Myocyte (in vitro differentiated cells): ENCODE measurements around the gene HAS3. TPM values are rescaled to one million over a fixed set of nuclear protein-coding genes. Genes with fewer than 3 reads are reported as not detected.
A peak's percentile ranks its signal among the peaks of the same experiment; 100 is the strongest.
"Not testable (repeated sequence)": the region's sequence is repeated elsewhere in the genome, so short reads cannot be mapped to it uniquely, and the experiment has no call there.

Experiments used
- DNase-seq: peaks from one replicate; pipeline ENCODE4 v3.0.0-alpha.2; 2012; ENCODE audit warnings: low read depth
- total RNA-seq: library from RNA; depleted of rRNA; stranded (reverse); fragments of >200 nt; gene quantifications from 2 replicates; pipeline ENCODE4 v1.2.3, GENCODE V29; 2014

HAS3 gene
- total RNA-seq, 1 donor from 2014 or later: 0.08 TPM

DNA sequence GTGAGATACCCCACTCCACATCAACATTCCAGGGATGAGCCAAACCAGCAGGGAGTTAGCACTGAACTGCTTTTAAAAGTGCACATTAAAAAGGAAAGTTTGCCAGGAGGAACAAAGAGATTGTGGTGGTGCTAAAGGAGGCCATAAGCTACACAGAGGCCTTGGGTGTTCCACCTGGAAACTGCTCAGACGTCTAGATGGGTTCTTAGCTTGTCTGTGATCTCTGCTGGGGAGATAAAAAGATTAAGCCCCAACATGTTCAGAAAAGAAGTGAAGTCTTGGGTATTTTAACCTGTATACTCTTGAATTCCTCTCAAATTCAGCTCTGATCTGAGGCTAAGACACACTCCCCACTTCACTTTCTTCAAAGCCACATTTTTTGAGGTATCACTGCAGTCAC, 10.4 kb downstream of the HAS3 start:
- DNase-seq: no peak

- DNase-seq: no peak
Observed at GRCh38 chr16:69116256-69116875, 10.9 kb downstream of the HAS3 start.

- no peak for DNase-seq
Observed at GRCh38 chr16:69116906-69117305, 11.5 kb downstream of the HAS3 start.

GRCh38 chr16:69118468-69118867, 13.0 kb downstream of the HAS3 start:
- no peak for DNase-seq

DNA sequence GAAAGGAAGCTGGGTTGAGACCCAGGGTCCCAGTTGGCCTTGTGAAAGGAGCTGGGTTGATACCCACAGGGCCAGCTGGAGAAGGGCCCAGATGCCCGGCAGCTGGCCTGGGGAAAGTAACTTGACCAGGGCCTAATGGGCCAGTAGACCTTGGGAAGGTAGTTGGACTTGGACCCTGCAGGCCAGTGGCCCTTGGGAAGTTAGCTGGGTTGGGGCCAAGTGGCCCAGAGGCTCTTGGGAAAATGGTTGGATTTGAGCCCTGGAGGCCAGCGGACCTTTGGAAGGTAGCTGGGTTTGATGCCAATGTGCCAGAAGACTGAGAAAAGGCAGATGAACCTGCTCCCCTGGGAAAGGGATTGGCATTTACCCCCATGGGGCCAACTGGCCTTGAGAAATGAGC, 13.5 kb downstream of the HAS3 start:
- DNase-seq: no peak

- DNase-seq: no peak
Observed at GRCh38 chr16:69119536-69119935, 14.1 kb downstream of the HAS3 start.

- no peak for DNase-seq
Observed at GRCh38 chr16:69120096-69120664, 14.7 kb downstream of the HAS3 start.

- peak; percentile 78 for DNase-seq
Observed at GRCh38 chr16:69123910-69124309, 18.5 kb downstream of the HAS3 start.

- not testable (repeated sequence) for DNase-seq
Observed at GRCh38 chr16:69124406-69124805, 19.0 kb downstream of the HAS3 start.

GRCh38 chr16:69124961-69125360, 19.5 kb downstream of the HAS3 start:
- DNase-seq: not testable (repeated sequence)

- DNase-seq: no peak
Observed at GRCh38 chr16:69126221-69126620, 20.8 kb downstream of the HAS3 start.

DNA sequence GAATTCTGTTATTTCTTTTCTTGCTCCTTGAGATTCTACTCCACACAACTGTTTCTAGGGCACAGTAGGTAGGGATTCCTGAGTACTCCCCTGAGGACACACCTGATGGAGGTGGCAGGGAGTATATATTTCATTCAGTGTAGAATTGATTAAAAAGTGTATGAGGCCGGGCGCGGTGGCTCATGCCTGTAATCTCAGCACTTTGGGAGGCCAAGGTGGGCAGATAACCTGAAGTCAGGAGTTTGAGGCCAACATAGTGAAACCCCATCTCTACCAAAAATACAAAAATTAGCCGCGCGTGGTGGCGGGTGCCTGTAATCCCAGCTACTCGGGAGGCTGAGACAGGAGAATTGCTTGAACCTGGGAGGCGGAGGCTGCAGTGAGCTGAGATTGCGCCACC, 21.3 kb downstream of the HAS3 start:
- not testable (repeated sequence) for DNase-seq

GRCh38 chr16:69127966-69128510, 22.6 kb downstream of the HAS3 start:
- DNase-seq: no peak

- no peak for DNase-seq
Observed at GRCh38 chr16:69130461-69130860, 25.0 kb downstream of the HAS3 start.

- DNase-seq: no peak
Observed at GRCh38 chr16:69131167-69131838, 25.9 kb downstream of the HAS3 start.

DNA sequence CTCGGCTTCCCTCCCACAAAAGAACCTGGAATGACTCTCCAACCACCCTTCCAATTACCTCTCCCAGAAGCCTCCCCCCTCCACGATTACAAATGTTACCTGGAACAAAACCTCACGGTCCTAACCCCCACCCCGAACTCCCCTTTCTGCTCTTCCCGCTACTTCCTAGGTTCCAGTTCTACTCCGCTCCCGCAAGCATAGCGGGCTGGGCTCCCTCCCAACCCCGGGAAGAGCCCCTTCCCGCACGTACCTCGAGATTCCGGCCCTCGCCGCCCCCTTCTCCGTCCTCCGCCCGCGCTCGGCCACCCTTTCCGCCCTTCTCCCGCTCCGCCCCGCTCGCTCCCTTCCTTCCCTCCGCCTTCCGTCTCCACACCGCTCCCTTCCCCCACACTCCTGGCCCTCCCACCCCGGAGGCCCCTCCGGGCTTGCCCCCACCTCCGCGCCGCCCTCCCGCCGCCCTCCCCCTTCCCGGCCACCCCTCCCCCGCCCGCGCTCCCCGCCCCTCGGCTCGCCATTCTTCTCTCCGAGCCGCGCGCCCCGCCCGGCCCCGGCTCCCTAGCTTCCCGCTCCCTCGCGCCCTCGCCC, 26.5 kb downstream of the HAS3 start:
- peak; percentile 73 for DNase-seq

GRCh38 chr16:69132424-69133252, 27.2 kb downstream of the HAS3 start, which contains the start of the genes CHTF8 and UTP4:
Gene CHTF8, minus strand, starts transcription at chr16:69132588. Its CDS starts 11,130 bp downstream, at chr16:69121458.
Gene UTP4, plus strand, starts transcription at chr16:69132649. Its CDS starts 811 bp downstream, at chr16:69133460.
- DNase-seq: peak; percentile 83

DNA sequence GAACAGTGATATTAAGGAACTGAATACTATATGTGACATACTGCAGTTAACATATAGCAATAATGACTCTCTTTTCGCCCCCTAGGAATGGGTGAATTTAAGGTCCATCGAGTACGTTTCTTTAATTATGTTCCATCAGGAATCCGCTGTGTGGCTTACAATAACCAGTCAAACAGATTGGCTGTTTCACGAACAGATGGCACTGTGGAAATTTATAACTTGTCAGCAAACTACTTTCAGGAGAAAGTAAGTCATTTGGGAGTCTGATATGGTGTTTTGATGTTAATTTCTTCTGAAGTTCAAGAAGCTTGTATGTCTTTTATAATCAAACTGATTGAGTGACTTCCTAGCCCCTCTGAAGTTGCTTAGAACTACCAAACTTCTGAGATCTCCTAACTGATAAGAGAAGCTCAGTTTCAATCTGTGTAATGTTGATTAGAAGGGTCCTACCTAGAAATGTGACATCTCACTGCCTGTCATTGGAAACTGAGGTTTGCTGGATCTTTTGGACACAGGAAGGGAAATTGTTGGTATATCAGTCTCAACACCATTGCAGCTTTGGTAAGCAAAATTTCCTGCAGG, 28.0 kb downstream of the HAS3 start:
- DNase-seq: no peak

DNA sequence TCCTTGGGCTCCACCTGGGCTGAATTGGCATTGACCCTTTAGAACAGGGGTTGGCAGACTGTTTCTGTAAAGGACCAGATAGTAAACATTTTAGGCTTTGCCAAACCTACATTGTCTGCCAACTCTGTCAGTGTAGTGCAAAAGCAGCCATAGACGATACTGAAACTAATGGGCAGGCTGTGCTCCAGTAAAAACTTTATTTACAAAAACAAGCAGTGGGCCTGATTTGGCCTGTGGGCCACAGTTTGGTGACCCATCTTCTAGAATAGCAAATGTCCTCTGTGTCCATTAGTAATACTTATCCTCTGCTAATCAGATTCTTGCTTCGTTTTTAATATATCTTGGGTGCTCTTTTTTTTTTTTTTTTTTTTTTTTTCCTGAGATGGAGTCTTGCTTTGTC, 33.2 kb downstream of the HAS3 start:
- no peak for DNase-seq

- DNase-seq: not testable (repeated sequence)
Observed at GRCh38 chr16:69139464-69139863, 34.0 kb downstream of the HAS3 start.

DNA sequence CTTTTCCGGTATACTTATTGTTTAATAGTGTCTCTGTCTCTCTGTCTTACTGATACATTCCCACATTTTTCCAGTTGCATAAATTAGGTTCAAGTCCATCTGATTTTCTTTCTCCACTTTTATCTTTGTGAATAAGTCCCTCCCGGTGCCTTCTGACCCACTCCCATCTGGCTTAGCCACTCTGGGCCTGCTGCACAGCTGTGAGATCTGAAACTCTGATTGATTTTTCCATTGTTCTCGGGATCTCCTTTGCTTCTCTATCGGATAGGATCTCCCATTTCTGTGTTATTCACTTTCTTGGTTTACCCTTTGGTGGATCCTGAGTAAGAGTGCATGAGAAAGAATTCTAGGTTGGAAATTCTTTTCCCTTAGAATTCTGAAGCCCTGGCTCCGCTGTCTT, 35.6 kb downstream of the HAS3 start:
- no peak for DNase-seq
